WERI-Rb-1 (cell line): ENCODE measurements around the gene WDFY2.

Experiments used
- DNase-seq: peaks from one replicate; pipeline ENCODE4 v3.0.0-alpha.2; 2020
- H3K27ac ChIP-seq: fragments of 250-450 bp; sonication (Bioruptor Pico); 2 replicates; pipeline ENCODE4 v1.5.1; 2020; ENCODE audit warnings: mild to moderate bottlenecking, moderate library complexity
- H3K27me3 ChIP-seq: fragments of 250-450 bp; sonication (Bioruptor Pico); 2 replicates; pipeline ENCODE4 v1.5.1; 2021; ENCODE audit warnings: mild to moderate bottlenecking, low read depth, moderate library complexity; ENCODE audit not compliant: insufficient read depth, severe bottlenecking
- H3K36me3 ChIP-seq: fragments of 250-450 bp; sonication (Bioruptor Pico); 2 replicates; pipeline ENCODE4 v1.5.1; 2020; ENCODE audit warnings: mild to moderate bottlenecking, moderate library complexity
- H3K4me3 ChIP-seq: 2 replicates; pipeline ENCODE4 v1.5.1; 2011; ENCODE audit warnings: low read depth, mild to moderate bottlenecking, control low read depth, low read length
- H3K9me3 ChIP-seq: fragments of 250-450 bp; sonication (Bioruptor Pico); 2 replicates; pipeline ENCODE4 v1.5.1; 2021; ENCODE audit warnings: mild to moderate bottlenecking, moderate library complexity; ENCODE audit not compliant: severe bottlenecking
- TF ChIP-seq, protein P1 (sequence below): IDR thresholded peaks from 2 replicates; pipeline ENCODE4 v1.5.1; 2011; ENCODE audit warnings: low read depth, mild to moderate bottlenecking, control low read depth, inconsistent platforms, low read length

WDFY2 gene

GRCh38 chr13:51726446-51727193 is 142.4 kb downstream of the WDFY2 start:
- no peak overlapping the region for H3K4me3 ChIP-seq
- H3K27ac ChIP-seq: no peak overlapping the region
- no peaks in the 10 kb centered on the region for H3K36me3 ChIP-seq
- no peak for DNase-seq
- no peaks in the 10 kb centered on the region for H3K27me3 ChIP-seq
- TF ChIP-seq, protein P1, sequence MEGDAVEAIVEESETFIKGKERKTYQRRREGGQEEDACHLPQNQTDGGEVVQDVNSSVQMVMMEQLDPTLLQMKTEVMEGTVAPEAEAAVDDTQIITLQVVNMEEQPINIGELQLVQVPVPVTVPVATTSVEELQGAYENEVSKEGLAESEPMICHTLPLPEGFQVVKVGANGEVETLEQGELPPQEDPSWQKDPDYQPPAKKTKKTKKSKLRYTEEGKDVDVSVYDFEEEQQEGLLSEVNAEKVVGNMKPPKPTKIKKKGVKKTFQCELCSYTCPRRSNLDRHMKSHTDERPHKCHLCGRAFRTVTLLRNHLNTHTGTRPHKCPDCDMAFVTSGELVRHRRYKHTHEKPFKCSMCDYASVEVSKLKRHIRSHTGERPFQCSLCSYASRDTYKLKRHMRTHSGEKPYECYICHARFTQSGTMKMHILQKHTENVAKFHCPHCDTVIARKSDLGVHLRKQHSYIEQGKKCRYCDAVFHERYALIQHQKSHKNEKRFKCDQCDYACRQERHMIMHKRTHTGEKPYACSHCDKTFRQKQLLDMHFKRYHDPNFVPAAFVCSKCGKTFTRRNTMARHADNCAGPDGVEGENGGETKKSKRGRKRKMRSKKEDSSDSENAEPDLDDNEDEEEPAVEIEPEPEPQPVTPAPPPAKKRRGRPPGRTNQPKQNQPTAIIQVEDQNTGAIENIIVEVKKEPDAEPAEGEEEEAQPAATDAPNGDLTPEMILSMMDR: no peak
- no peaks in the 10 kb centered on the region for H3K9me3 ChIP-seq

DNA sequence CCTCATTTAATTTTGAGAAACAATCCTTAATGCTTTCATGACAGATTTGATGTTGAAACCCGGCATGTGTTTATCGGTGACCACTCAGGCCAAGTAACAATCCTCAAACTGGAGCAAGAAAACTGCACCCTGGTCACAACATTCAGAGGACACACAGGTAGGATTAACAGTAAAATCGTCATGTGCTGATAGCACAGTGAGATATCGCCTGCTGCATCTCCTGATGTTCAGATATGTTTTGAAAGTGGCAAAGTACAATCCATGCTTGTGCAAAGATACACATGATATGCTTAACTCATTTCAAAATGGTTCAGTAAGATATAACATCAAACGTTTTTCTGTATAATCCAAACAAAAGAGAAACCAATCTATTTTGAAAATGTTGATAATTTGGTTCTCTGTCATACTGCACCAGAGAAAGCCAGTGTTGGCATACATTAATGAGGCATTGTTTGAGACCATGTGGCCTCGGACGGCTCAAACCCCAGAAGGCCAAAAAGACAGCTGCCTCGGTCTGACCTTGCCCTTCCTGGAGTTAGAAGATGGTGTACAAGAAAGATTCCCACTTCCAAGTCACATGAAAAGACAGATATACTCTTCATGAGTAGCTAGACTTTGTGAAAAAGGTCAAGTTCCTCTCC is 143.5 kb downstream of the WDFY2 start:
- TF ChIP-seq, protein P1: no peak
- DNase-seq: no peak
- H3K36me3 ChIP-seq: no peaks in the 10 kb centered on the region
- no peaks in the 10 kb centered on the region for H3K9me3 ChIP-seq
- no peak overlapping the region for H3K4me3 ChIP-seq
- H3K27me3 ChIP-seq: no peaks in the 10 kb centered on the region
- H3K27ac ChIP-seq: no peak overlapping the region

GRCh38 chr13:51728275-51728673 is 144.0 kb downstream of the WDFY2 start:
- no peak overlapping the region for H3K27ac ChIP-seq
- no peaks in the 10 kb centered on the region for H3K9me3 ChIP-seq
- no peak for DNase-seq
- TF ChIP-seq, protein P1: no peak
- H3K36me3 ChIP-seq: no peaks in the 10 kb centered on the region
- no peak overlapping the region for H3K4me3 ChIP-seq
- no peaks in the 10 kb centered on the region for H3K27me3 ChIP-seq

GRCh38 chr13:51728972-51729371 is 144.7 kb downstream of the WDFY2 start:
- TF ChIP-seq, protein P1: no peak
- Histone ChIP-seq H3K27me3 (no peaks in the 10 kb centered on the region), H3K9me3 (no peaks in the 10 kb centered on the region), H3K36me3 (no peaks in the 10 kb centered on the region), H3K27ac (no peak overlapping the region), H3K4me3 (no peak overlapping the region)
- no peak for DNase-seq

GRCh38 chr13:51729866-51730553 is 145.7 kb downstream of the WDFY2 start:
- Histone ChIP-seq H3K4me3 (no peak overlapping the region), H3K27me3 (no peaks in the 10 kb centered on the region), H3K36me3 (no peaks in the 10 kb centered on the region), H3K9me3 (no peaks in the 10 kb centered on the region), H3K27ac (no peak overlapping the region)
- TF ChIP-seq, protein P1: no peak
- no peak for DNase-seq
